NT2/D1 (cell line): ENCODE results near the gene INTS1.
A peak's percentile ranks its signal among the peaks of the same experiment; 100 is the strongest.

Experiments
- DNase-seq: peaks from one replicate; pipeline ENCODE4 v3.0.0-alpha.2; 2011; ENCODE audit warnings: low read depth, low spot score
- H3K27me3 ChIP-seq: 2 replicates; pipeline ENCODE4 v1.6.0; 2011; ENCODE audit warnings: mild to moderate bottlenecking; ENCODE audit not compliant: insufficient read length, insufficient read depth
- H3K36me3 ChIP-seq: 2 replicates; pipeline ENCODE4 v1.6.1; 2011; ENCODE audit warnings: mild to moderate bottlenecking, low read length, mixed read lengths; ENCODE audit not compliant: insufficient read depth, insufficient read length
- H3K4me1 ChIP-seq: 2 replicates; pipeline ENCODE4 v1.5.1; 2011; ENCODE audit not compliant: insufficient read depth, insufficient read length
- H3K4me3 ChIP-seq: 2 replicates; pipeline ENCODE4 v1.5.1; 2011; ENCODE audit warnings: low read depth; ENCODE audit not compliant: insufficient read length
- H3K9ac ChIP-seq: 2 replicates; pipeline ENCODE4 v1.6.0; 2011; ENCODE audit warnings: low read depth; ENCODE audit not compliant: insufficient read length
- H3K9me3 ChIP-seq: 2 replicates; pipeline ENCODE4 v1.5.1; 2011; ENCODE audit warnings: mild to moderate bottlenecking, low read length; ENCODE audit not compliant: insufficient read depth
- SUZ12 ChIP-seq: IDR thresholded peaks from 2 replicates; pipeline ENCODE4 v1.6.1; 2011; ENCODE audit not compliant: insufficient read length, insufficient read depth; ENCODE audit errors: extremely low read depth
- YY1 ChIP-seq: IDR thresholded peaks from 2 replicates; pipeline ENCODE4 v1.6.1; 2011; ENCODE audit not compliant: insufficient read length, insufficient read depth
- ZNF274 ChIP-seq: IDR thresholded peaks from 2 replicates; pipeline ENCODE4 v1.6.1; 2011; ENCODE audit warnings: mild to moderate bottlenecking, low read depth, low read length

INTS1 gene

GRCh38 chr7:1541431-1542162, 37.4 kb upstream of the INTS1 start:
- Histone ChIP-seq H3K9ac (no peak overlapping the region), H3K27me3 (no peaks in the 10 kb centered on the region), H3K4me1 (peaks cover 22% of the 10 kb centered on the region), H3K36me3 (peaks cover 54% of the 10 kb centered on the region), H3K9me3 (no peaks in the 10 kb centered on the region), H3K4me3 (no peak overlapping the region)
- DNase-seq = no peak
- no peak for TF ChIP-seq SUZ12
- TF ChIP-seq ZNF274 = no peak
- no peak for TF ChIP-seq YY1

GRCh38 chr7:1540776-1541271, 36.6 kb upstream of the INTS1 start:
- no peak for DNase-seq

GRCh38 chr7:1539882-1540775, 35.9 kb upstream of the INTS1 start:
- DNase-seq = no peak
- Histone ChIP-seq H3K4me3 (no peak overlapping the region), H3K9me3 (no peaks in the 10 kb centered on the region), H3K9ac (no peak overlapping the region), H3K27me3 (no peaks in the 10 kb centered on the region), H3K36me3 (peaks cover 54% of the 10 kb centered on the region), H3K4me1 (peaks cover 31% of the 10 kb centered on the region)
- TF ChIP-seq ZNF274 = no peak
- no peak for TF ChIP-seq YY1
- TF ChIP-seq SUZ12 = no peak

More at GRCh38 chr7:1540776-1541271, 36.6 kb upstream of the INTS1 start:
- TF ChIP-seq YY1 (no peak), SUZ12 (no peak), ZNF274 (no peak)
- Histone ChIP-seq H3K9me3 (no peaks in the 10 kb centered on the region), H3K4me3 (no peak overlapping the region), H3K4me1 (peaks cover 29% of the 10 kb centered on the region), H3K36me3 (peaks cover 54% of the 10 kb centered on the region), H3K9ac (no peak overlapping the region), H3K27me3 (no peaks in the 10 kb centered on the region)

GRCh38 chr7:1539181-1539881, 35.1 kb upstream of the INTS1 start:
- H3K27me3 ChIP-seq = no peaks in the 10 kb centered on the region
- peaks cover 28% of the 10 kb centered on the region for H3K4me1 ChIP-seq
- no peak for DNase-seq
- H3K9ac ChIP-seq = no peak overlapping the region
- no peaks in the 10 kb centered on the region for H3K9me3 ChIP-seq
- no peak overlapping the region for H3K4me3 ChIP-seq
- peaks cover 51% of the 10 kb centered on the region for H3K36me3 ChIP-seq
- TF ChIP-seq ZNF274 (no peak), YY1 (no peak), SUZ12 (no peak)

- Histone ChIP-seq H3K4me1 (peaks cover 32% of the 10 kb centered on the region), H3K9ac (no peak overlapping the region), H3K27me3 (no peaks in the 10 kb centered on the region), H3K4me3 (no peak overlapping the region), H3K9me3 (no peaks in the 10 kb centered on the region), H3K36me3 (peaks cover 48% of the 10 kb centered on the region)
- DNase-seq = no peak
- TF ChIP-seq ZNF274 (no peak), SUZ12 (no peak), YY1 (no peak)
Measured at GRCh38 chr7:1538544-1539180, 34.5 kb upstream of the INTS1 start.

GRCh38 chr7:1537535-1538412, 33.6 kb upstream of the INTS1 start:
- H3K9me3 ChIP-seq = no peaks in the 10 kb centered on the region
- peaks cover 42% of the 10 kb centered on the region for H3K36me3 ChIP-seq
- H3K9ac ChIP-seq = peak overlapping the region; percentile 72
- H3K4me1 ChIP-seq = peaks cover 39% of the 10 kb centered on the region
- TF ChIP-seq YY1 (no peak), SUZ12 (no peak), ZNF274 (no peak)
- DNase-seq = peak; percentile 58
- peaks cover 4% of the 10 kb centered on the region for H3K27me3 ChIP-seq
- H3K4me3 ChIP-seq = peak overlapping the region; percentile 15
